SU-DHL-6 (cell line): Measurements from ENCODE around the gene SEZ6.

Experiments
- CTCF ChIP-seq: fragments of 200-600 bp; sonication (generic); IDR thresholded peaks from one replicate; pipeline ENCODE4 v1.5.1; 2017; ENCODE audit warnings: antibody characterized with exemption, mild to moderate bottlenecking, low read length, moderate library complexity; ENCODE audit not compliant: insufficient read depth, poor library complexity, severe bottlenecking
- EZH2phosphoT487 ChIP-seq: fragments of 200-600 bp; sonication (generic), shearing (Covaris generic); conservative IDR thresholded peaks from 2 replicates; pipeline ENCODE4 v1.6.1; 2018; ENCODE audit warnings: mild to moderate bottlenecking, antibody characterized with exemption, low read length, moderate library complexity, mixed read lengths

GRCh38 chr17:28959471-28959871 is 46.4 kb downstream of the SEZ6 start:
- no peak for TF ChIP-seq EZH2phosphoT487
- no peak for TF ChIP-seq CTCF
